HG02884 (cell line): ENCODE measurements around the gene DCLK2.
A peak's percentile ranks its signal among the peaks of the same experiment; 100 is the strongest.

Experiments
- ATAC-seq: cut with Tn5 transposase; IDR thresholded peaks from one replicate; pipeline ENCODE4 v1.9.1; 2021; ENCODE audit warnings: mild to moderate bottlenecking, moderate library complexity; ENCODE audit not compliant: unreplicated experiment

The DCLK2 gene

DNA sequence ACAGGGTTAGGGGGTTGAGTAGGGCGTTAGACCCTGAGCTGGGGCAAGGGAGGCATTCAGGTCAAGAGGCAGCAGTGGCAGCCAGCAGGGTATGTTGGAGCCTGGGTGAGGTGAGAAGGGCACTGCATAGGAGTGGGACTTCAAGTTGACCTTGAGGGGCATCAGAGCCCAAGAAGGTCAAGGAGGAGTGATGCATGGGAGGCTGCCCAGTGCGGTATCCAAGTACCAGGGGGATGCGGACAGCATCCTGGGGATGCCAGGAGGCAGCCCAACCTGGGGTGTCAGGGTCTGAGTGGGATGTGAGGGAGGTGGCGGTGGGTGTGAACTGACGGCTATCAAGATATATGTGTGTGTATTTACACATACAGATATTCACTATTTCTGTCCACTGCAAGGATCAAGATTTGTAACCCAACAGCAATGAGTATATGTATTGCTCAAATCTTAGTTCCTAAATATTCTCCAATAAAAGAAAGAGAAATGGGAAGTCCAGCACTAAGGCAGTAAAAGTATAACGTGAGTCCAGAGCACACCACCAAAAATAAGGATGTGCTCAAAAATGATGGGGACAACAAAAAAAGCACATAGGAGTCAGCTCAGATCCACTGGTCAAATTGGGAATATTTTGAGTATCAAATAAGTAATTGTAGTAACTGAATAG is 9.8 kb upstream of the DCLK2 start:
- ATAC-seq, result no peak

DNA sequence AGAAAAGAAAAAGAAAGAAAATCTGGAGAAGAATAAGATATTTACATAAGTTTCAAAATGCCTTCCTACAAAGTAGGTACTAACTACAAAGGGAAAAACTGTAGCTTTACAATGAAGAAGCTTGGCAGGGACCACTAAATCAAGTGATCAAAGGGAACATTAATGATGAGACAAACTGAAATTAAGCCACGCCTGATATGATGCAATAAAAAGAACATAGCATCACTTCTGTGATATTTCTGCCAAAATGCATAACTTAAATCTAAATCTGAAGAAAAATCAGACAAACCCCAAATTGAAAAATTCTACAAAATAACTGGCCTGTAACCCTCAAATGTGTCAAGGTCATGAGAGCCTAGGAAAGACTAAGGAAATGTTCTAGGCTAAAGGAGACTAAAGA is 8.9 kb upstream of the DCLK2 start:
- ATAC-seq, result no peak

GRCh38 chr4:150070464-150071170 is 7.6 kb upstream of the DCLK2 start:
- no peak for ATAC-seq

GRCh38 chr4:150072471-150072870 is 5.8 kb upstream of the DCLK2 start:
- no peak for ATAC-seq

DNA sequence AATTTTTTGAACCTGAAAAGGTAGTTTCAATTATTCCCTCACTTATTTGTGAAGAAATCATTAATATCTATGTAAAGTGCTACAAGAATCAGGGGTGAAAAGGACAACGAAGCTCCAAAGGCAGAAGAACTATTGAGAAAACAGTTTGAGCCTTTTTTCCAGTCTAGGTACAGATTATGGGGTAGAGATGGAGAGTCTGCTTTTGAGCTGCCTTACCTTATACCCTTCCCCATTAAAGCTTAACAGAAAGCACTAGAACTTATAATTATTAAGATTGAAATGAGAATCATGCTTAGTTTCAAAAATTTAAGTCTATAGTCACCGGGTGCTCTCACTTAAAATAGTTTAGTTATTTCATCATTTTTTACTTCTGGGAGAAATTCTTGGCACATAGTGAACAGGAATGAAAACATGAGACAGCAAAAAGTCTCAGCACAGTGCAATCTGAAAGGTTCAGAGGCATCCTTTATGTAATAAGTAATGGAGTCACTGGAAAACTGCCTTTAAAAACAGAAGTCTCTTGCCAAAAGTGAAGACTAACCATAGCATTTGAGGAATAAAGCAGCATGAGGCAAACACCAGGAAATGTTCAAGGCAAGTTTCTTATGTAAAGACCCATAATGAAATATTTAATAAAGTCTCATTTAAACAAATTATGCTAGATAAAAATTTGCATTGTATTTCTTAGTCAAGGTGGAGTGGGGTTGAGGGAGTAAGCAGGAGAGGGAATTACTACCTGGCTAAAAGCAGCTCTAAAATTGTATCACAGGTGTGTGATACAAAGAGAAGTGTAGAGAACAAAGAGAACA is 5.1 kb upstream of the DCLK2 start:
- no peak for ATAC-seq

GRCh38 chr4:150074064-150074463 is 4.2 kb upstream of the DCLK2 start:
- ATAC-seq, result no peak

DNA sequence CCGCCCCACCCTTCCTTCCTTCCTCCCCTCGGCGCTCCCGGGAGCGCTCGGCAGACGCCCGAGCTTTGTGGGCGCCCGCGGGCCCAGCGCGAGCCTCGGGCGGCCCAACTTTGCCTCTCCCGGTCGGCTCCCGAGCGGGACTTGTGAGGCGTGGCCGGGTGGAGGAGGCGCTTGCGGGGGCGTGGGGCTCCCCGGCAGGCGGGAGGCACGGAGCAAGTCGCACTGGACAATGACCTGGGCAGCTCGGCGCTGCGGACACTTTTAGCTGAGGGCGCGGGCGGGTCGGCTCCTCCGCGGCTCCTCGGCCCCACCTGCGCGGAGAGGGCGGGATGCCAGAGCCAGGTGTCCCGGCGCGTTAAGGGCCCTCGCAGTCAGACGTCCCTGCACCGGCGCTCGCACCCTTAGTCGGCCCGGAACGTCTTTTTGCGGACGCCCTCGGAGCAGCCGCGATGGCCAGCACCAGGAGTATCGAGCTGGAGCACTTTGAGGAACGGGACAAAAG is 385 bp downstream of the DCLK2 start:
- no peak for ATAC-seq

DNA sequence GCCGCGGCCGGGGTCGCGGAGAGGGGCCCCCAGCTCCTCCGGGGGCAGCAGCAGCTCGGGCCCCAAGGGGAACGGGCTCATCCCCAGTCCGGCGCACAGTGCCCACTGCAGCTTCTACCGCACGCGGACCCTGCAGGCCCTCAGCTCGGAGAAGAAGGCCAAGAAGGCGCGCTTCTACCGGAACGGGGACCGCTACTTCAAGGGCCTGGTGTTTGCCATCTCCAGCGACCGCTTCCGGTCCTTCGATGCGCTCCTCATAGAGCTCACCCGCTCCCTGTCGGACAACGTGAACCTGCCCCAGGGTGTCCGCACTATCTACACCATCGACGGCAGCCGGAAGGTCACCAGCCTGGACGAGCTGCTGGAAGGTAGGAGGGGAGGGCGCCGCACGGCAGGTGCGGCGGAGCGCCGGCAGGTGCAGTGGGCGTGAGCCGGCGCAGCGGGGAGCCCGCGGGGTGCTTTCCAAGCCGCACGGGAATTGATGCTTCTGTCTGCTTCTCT is 886 bp downstream of the DCLK2 start:
- ATAC-seq, result peak; percentile 29

DNA sequence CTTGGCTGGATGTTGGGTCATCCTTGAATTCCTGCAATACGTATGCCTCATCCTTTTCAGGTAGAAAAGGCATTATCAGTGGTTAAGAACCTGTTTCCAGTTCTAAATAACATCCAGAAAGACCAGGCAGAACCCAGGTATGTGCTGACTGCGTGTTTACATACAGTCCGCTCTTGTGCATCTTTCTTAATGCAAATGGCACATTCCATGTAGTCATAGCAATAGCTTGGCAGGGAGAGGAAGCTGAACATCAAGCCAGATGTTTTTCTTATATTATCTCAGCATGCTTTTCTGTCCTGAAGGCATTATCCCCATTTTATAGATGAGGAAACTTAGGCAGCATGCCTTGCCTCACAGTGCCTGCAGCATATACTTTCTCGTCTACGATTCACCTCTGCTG is 2.1 kb downstream of the DCLK2 start:
- no peak for ATAC-seq

DNA sequence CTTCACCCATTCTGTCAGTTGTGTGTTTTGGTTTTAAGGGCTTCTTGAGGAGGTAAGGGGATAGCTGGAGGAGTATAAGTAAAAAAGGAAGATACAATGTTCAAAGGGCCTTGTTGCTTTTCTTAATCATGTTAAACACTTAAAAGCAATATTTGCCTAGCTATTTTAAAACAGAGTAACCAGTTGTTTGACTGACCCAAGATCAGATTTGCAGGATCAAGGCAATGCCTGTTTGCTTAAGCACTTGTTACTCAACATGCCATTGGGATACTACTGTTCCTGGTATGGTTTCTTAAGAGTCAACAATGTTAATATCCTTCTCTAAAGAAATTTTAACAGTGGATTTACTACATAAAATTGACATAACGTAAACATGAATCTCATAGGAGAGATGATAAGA is 2.6 kb downstream of the DCLK2 start:
- ATAC-seq, result no peak

DNA sequence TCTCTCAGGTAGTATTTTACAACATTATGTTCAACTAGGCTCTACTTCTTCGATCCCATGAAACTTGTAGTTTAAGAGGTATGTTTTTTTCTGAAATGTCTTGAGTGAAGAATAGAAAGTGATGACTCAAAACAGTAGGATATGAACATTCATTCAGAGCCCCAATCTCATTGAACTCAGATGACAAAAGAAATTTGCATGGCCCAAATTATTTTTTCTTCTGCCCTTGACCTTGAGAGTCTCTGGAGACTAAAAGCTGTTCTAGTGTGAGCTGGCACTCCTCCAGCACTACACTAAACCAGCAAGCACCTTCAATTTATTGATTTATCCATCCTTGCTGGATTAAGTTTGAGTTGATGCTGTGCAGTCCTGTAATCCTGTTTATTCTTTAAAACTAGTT is 4.0 kb downstream of the DCLK2 start:
- peak; percentile 86 for ATAC-seq

GRCh38 chr4:150087006-150087405 is 8.8 kb downstream of the DCLK2 start:
- no peak for ATAC-seq

- ATAC-seq, result no peak
Observed at GRCh38 chr4:150089732-150090131, 11.5 kb downstream of the DCLK2 start.

- ATAC-seq, result no peak
Observed at GRCh38 chr4:150090836-150091235, 12.6 kb downstream of the DCLK2 start.

DNA sequence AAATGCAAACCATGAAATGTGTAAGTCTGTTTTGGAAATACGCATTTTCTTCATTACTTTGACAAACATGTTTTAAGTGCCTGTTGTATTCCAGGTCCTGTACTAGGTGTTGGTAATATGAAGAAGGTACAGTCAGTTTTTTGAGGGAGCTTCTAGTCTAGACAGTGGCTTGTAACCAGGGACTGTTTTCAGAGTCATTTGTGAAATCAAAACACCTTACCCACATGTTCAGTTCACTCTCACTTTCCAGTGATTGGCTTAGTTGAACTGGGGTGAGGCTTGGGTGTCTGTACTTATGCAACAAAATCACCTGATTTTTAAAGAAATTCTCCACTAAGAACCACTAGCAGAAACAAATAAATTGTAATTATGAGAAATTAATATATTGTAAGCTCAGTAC is 16.4 kb downstream of the DCLK2 start:
- no peak for ATAC-seq

DNA sequence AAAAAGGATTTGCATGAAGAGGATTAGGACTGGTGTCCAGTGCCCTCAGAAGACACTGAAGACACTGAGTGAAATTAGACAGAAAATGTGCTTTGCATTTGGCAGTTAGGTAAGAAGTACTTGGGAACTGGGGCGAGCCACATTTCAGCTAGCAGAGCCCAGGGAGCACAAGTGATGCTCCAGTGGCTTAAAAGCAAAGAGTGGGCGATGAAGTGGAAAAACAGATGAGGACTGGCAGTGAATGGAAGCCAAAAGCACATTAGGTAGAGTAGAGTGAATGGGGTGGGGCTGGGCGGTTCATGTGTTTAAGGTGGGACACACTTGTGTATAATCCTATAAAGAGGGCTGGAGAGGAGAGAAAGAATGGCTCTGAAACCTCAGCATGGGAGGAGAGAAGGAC is 18.4 kb downstream of the DCLK2 start:
- no peak for ATAC-seq

DNA sequence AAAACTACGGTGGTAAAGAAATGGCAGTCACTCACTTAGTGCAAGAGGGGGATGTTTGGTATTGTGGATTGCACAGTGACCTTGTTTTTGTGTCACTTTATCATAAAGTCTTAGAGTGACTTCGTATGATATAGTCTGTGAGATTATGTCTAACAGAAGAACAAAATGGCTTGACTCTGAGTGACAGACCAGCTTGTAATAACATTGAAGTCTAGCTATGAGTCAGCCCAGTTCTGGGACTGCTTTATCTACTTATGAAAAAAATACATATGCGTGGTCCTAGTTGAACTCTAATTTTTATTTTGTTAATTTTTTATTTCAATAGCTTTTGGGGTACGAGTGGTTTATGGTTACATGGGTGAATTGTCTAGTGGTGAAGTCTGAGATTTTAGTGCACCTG is 20.0 kb downstream of the DCLK2 start:
- ATAC-seq, result no peak

GRCh38 chr4:150104404-150105027 is 26.3 kb downstream of the DCLK2 start:
- ATAC-seq, result no peak

- ATAC-seq, result no peak
Observed at GRCh38 chr4:150106886-150107285, 28.6 kb downstream of the DCLK2 start.

DNA sequence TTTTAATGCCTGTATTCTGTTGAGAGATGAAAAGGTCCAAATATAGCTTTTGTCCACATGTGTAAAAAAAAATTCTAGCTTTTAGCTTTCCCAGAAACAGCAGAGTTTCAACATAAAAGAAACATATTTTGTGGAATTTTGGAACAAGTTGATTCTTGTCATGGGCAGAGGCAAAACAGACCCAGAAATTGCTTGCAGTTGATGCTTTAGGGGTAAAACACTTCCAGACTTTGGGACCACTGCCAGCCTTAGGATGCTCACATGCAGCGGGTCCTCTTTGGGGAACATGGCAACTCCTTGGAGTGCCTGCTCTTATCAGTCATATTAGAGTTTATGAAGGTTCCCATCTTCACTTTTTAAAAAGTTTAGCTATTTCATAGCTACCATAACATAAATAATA is 30.4 kb downstream of the DCLK2 start:
- no peak for ATAC-seq

- no peak for ATAC-seq
Observed at GRCh38 chr4:150114641-150115040, 36.4 kb downstream of the DCLK2 start.
